GM23338 (cell line): ENCODE results near the gene CLEC3B. TPM values are rescaled to one million over a fixed set of nuclear protein-coding genes. Genes with fewer than 3 reads are reported as not detected.
"Not testable (repeated sequence)": the region's sequence is repeated elsewhere in the genome, so short reads cannot be mapped to it uniquely, and the experiment has no call there.

Experiments used
- ATAC-seq: fragments of 200-7000 bp; cut with Tn5 transposase; 3 replicates; pipeline ENCODE4 v1.9.1; 2020
- DNase-seq: peaks from one replicate; pipeline ENCODE4 v3.0.0-alpha.2; 2015; ENCODE audit warnings: low spot score
- H2AFZ ChIP-seq: fragments of 200-600 bp; sonication (generic); 2 replicates; pipeline ENCODE4 v1.8.0; 2016; ENCODE audit warnings: antibody characterized with exemption, mild to moderate bottlenecking, moderate library complexity
- H3F3A ChIP-seq: fragments of 200-600 bp; sonication (generic); replicated peaks from 2 replicates; pipeline ENCODE4 v1.8.0; 2017; ENCODE audit warnings: antibody characterized with exemption, mixed run types, low read depth
- H3K27ac ChIP-seq: fragments of 200-600 bp; sonication (generic); 2 replicates; pipeline ENCODE4 v1.6.1; 2016; ENCODE audit warnings: low read depth
- H3K27me3 ChIP-seq: fragments of 200-600 bp; sonication (generic); 2 replicates; pipeline ENCODE4 v1.8.0; 2016; ENCODE audit warnings: mild to moderate bottlenecking, mixed run types, moderate library complexity; ENCODE audit not compliant: insufficient read depth
- H3K36me3 ChIP-seq: fragments of 200-600 bp; sonication (generic); 2 replicates; pipeline ENCODE4 v1.8.0; 2016; ENCODE audit warnings: mild to moderate bottlenecking; ENCODE audit not compliant: insufficient read depth
- H3K4me1 ChIP-seq: fragments of 200-600 bp; sonication (generic); 2 replicates; pipeline ENCODE4 v1.8.0; 2016; ENCODE audit warnings: mild to moderate bottlenecking, moderate library complexity; ENCODE audit not compliant: insufficient read depth
- H3K4me2 ChIP-seq: fragments of 200-600 bp; sonication (generic); 2 replicates; pipeline ENCODE4 v1.7.1; 2017; ENCODE audit warnings: mixed run types
- H3K4me3 ChIP-seq: fragments of 200-600 bp; sonication (generic); 2 replicates; pipeline ENCODE4 v1.6.1; 2016; ENCODE audit warnings: mixed run types
- H3K79me2 ChIP-seq: fragments of 200-600 bp; sonication (generic); replicated peaks from 2 replicates; pipeline ENCODE4 v1.8.0; 2017; ENCODE audit warnings: mild to moderate bottlenecking; ENCODE audit not compliant: insufficient read depth
- H3K9me2 ChIP-seq: fragments of 200-600 bp; sonication (generic); 2 replicates; pipeline ENCODE4 v1.8.0; 2017; ENCODE audit not compliant: insufficient read depth
- H4K20me1 ChIP-seq: fragments of 200-600 bp; sonication (generic); replicated peaks from 2 replicates; pipeline ENCODE4 v1.8.0; 2017; ENCODE audit warnings: mild to moderate bottlenecking; ENCODE audit not compliant: insufficient read depth
- H3K27ac Mint-ChIP-seq: 2 replicates; pipeline ENCODE4 v1.8.0; 2020; ENCODE audit warnings: inconsistent platforms, mild to moderate bottlenecking, moderate library complexity, mixed read lengths
- H3K27me3 Mint-ChIP-seq: 3 replicates; pipeline ENCODE4 v1.8.0; 2022; ENCODE audit warnings: low read depth, mild to moderate bottlenecking, moderate library complexity, mixed read lengths, inconsistent platforms; ENCODE audit not compliant: insufficient read depth, poor library complexity
- H3K36me3 Mint-ChIP-seq: 3 replicates; pipeline ENCODE4 v1.8.0; 2021; ENCODE audit warnings: low read depth, mild to moderate bottlenecking, inconsistent platforms, moderate library complexity, mixed read lengths
- H3K4me1 Mint-ChIP-seq: 3 replicates; pipeline ENCODE4 v1.8.0; 2020; ENCODE audit warnings: mild to moderate bottlenecking, inconsistent platforms, mixed read lengths
- H3K4me3 Mint-ChIP-seq: 3 replicates; pipeline ENCODE4 v1.8.0; 2021; ENCODE audit warnings: moderate library complexity, mild to moderate bottlenecking, inconsistent platforms, mixed read lengths
- H3K9me3 Mint-ChIP-seq: 3 replicates; pipeline ENCODE4 v1.8.0; 2020; ENCODE audit warnings: moderate library complexity, mild to moderate bottlenecking, inconsistent platforms, mixed read lengths
- CREB1 ChIP-seq: fragments of 250-450 bp; sonication (Bioruptor Pico); IDR thresholded peaks from 2 replicates; pipeline ENCODE4 v1.5.0; 2020; ENCODE audit warnings: low read depth, mild to moderate bottlenecking, moderate library complexity
- CTCF ChIP-seq, 2 experiments: fragments of 200-600 bp in 1 of 2; sonication (generic) in 1 of 2; conservative IDR thresholded peaks; 2 replicates each; pipeline versions ENCODE4 v1.5.1 to v1.6.1; 2016 to 2017; ENCODE audit warnings: antibody characterized with exemption in 2 of 2, low read depth in 2 of 2, mild to moderate bottlenecking in 2 of 2, moderate library complexity in 1 of 2
- ETS1 ChIP-seq: IDR thresholded peaks from 2 replicates; pipeline ENCODE4 v1.6.1; 2016; ENCODE audit warnings: antibody characterized with exemption
- EZH2phosphoT487 ChIP-seq: fragments of 200-600 bp; sonication (generic); IDR thresholded peaks from one replicate; pipeline ENCODE4 v1.8.1; 2018; ENCODE audit warnings: antibody characterized with exemption; ENCODE audit not compliant: unreplicated experiment
- JUNB ChIP-seq: IDR thresholded peaks from one replicate; pipeline ENCODE4 v1.6.1; 2016; ENCODE audit warnings: antibody characterized with exemption; ENCODE audit not compliant: unreplicated experiment
- REST ChIP-seq: IDR thresholded peaks from one replicate; pipeline ENCODE4 v1.6.1; 2018; ENCODE audit warnings: antibody characterized with exemption; ENCODE audit not compliant: unreplicated experiment
- STAT1 ChIP-seq: IDR thresholded peaks from one replicate; pipeline ENCODE4 v1.6.1; 2016; ENCODE audit warnings: antibody characterized with exemption; ENCODE audit not compliant: unreplicated experiment
- polyA plus RNA-seq: library from polyadenylated mRNA; unstranded; fragments of >200 nt; fragmentation: Nextera tagmentation; extraction: Ambion mirVana; gene quantifications from 2 replicates; pipeline ENCODE4 v1.2.1, GENCODE V29; 2016
- total RNA-seq: library from RNA; depleted of rRNA; stranded (reverse); fragments of >200 nt; shearing (Covaris generic); gene quantifications from 2 replicates; pipeline ENCODE4 v1.2.3, GENCODE V29; 2014

CLEC3B gene
- total and polyA plus RNA-seq, 2 experiments from 2014 or later = not detected

DNA sequence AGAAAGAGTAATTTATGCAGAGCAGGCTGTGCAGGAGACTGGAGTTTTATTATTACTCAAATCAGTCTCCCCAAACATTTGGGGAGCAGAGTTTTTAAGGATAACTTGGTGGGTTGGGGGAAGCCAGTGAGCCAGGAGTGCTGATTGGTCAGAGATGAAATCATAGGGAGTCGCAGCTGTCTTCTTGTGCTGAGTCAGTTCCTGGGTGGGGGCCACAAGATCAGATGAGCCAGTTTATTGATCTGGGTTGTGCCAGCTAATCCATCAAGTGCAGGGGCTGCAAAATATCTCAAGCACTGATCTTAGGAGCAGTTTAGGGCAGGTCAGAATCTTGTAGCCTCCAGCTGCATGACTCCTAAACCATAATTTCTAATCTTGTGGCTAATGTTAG lies 27.7 kb downstream of the CLEC3B start:
- not testable (repeated sequence) for H3K4me1 ChIP-seq, DNase-seq, H3K9me2 ChIP-seq, H3K4me2 ChIP-seq, H4K20me1 ChIP-seq, H3K36me3 Mint-ChIP-seq, ATAC-seq, H3K36me3 ChIP-seq, H3K9me3 Mint-ChIP-seq, H3K4me3 ChIP-seq, H2AFZ ChIP-seq, H3K4me3 Mint-ChIP-seq, H3K27ac ChIP-seq, H3K79me2 ChIP-seq, H3K27ac Mint-ChIP-seq, H3F3A ChIP-seq
- H3K4me1 Mint-ChIP-seq = peaks cover 14% of the 10 kb centered on the region
- H3K27me3 ChIP-seq = peaks cover 43% of the 10 kb centered on the region
- peaks cover 40% of the 10 kb centered on the region for H3K27me3 Mint-ChIP-seq

GRCh38 chr3:45054196-45054857 lies 28.2 kb downstream of the CLEC3B start:
- no peak for DNase-seq
- H3K4me1 Mint-ChIP-seq = peaks cover 14% of the 10 kb centered on the region
- no peak overlapping the region for H3K4me2 ChIP-seq
- H3K27ac Mint-ChIP-seq = no peak overlapping the region
- peaks cover 3% of the 10 kb centered on the region; the same call in 1 of the 2 replicates for H4K20me1 ChIP-seq
- no peaks in the 10 kb centered on the region for H3K36me3 ChIP-seq
- H3K4me3 ChIP-seq = no peak overlapping the region
- no peaks in the 10 kb centered on the region for H3K9me2 ChIP-seq
- no peaks in the 10 kb centered on the region for H3K9me3 Mint-ChIP-seq
- no peak overlapping the region for H3K27ac ChIP-seq
- peaks cover 42% of the 10 kb centered on the region for H3K27me3 Mint-ChIP-seq
- H3K27me3 ChIP-seq = peaks cover 48% of the 10 kb centered on the region
- no peak overlapping the region for H3K4me3 Mint-ChIP-seq
- no peaks in the 10 kb centered on the region for H3K36me3 Mint-ChIP-seq
- no peaks in the 10 kb centered on the region; the same call in 1 of the 2 replicates for H3K4me1 ChIP-seq
- H2AFZ ChIP-seq = no peak overlapping the region
- TF ChIP-seq JUNB (no peak), EZH2phosphoT487 (no peak), REST (no peak), STAT1 (no peak), CTCF (conservative IDR thresholded peaks at IDR 0.05; ENCODE audit: low read depth in 2 of 2) (no peak), CREB1 (no peak), ETS1 (no peak)
- H3K79me2 ChIP-seq = no peaks in the 10 kb centered on the region
- no peaks in the 10 kb centered on the region for H3F3A ChIP-seq
- ATAC-seq = no peak
